DOHH2 (cell line): Measurements from ENCODE around the gene PRKCE.

ENCODE experiments used
- H3F3A ChIP-seq: fragments of 200-600 bp; sonication (generic), shearing (Covaris generic); 2 replicates; pipeline ENCODE4 v1.6.0; 2016; ENCODE audit warnings: antibody characterized with exemption, mild to moderate bottlenecking; ENCODE audit not compliant: control insufficient read depth, insufficient read depth
- H3K27ac ChIP-seq: fragments of 200-600 bp; sonication (generic); 2 replicates; pipeline ENCODE4 v1.5.1; 2014; ENCODE audit warnings: low read depth, mild to moderate bottlenecking, low read length, moderate library complexity
- H3K27me3 ChIP-seq: fragments of 200-600 bp; sonication (generic); 2 replicates; pipeline ENCODE4 v1.6.1; 2014; ENCODE audit warnings: mild to moderate bottlenecking, low read length, mixed read lengths; ENCODE audit not compliant: control insufficient read depth
- H3K36me3 ChIP-seq: fragments of 200-600 bp; sonication (generic); 2 replicates; pipeline ENCODE4 v1.6.1; 2014; ENCODE audit warnings: mild to moderate bottlenecking, low read length, moderate library complexity, mixed read lengths; ENCODE audit not compliant: control insufficient read depth
- H3K4me1 ChIP-seq: fragments of 200-600 bp; sonication (generic); 2 replicates; pipeline ENCODE4 v1.6.1; 2014; ENCODE audit warnings: mild to moderate bottlenecking, low read length, mixed read lengths; ENCODE audit not compliant: control insufficient read depth
- H3K4me2 ChIP-seq: fragments of 200-600 bp; sonication (generic); 2 replicates; pipeline ENCODE4 v1.6.0; 2014; ENCODE audit warnings: mild to moderate bottlenecking, low read length, moderate library complexity
- H3K4me3 ChIP-seq: fragments of 200-600 bp; sonication (generic); 2 replicates; pipeline ENCODE4 v1.5.1; 2014; ENCODE audit warnings: mild to moderate bottlenecking, low read length, mixed read lengths
- H3K79me2 ChIP-seq: fragments of 200-600 bp; sonication (generic); 2 replicates; pipeline ENCODE4 v1.6.1; 2014; ENCODE audit warnings: mild to moderate bottlenecking, low read length, mixed read lengths; ENCODE audit not compliant: control insufficient read depth
- H3K9me2 ChIP-seq: fragments of 200-600 bp; sonication (generic); replicated peaks from 2 replicates; pipeline ENCODE4 v1.6.1; 2014; ENCODE audit warnings: mild to moderate bottlenecking, low read length, mixed read lengths; ENCODE audit not compliant: control insufficient read depth
- H3K9me3 ChIP-seq: fragments of 200-600 bp; sonication (generic); 2 replicates; pipeline ENCODE4 v1.6.1; 2014; ENCODE audit warnings: antibody characterized with exemption, low read length, mixed read lengths; ENCODE audit not compliant: control insufficient read depth, insufficient read depth
- H4K20me1 ChIP-seq: fragments of 200-600 bp; sonication (generic); 2 replicates; pipeline ENCODE4 v1.6.0; 2014; ENCODE audit warnings: low read depth, mild to moderate bottlenecking, antibody characterized with exemption, low read length, moderate library complexity; ENCODE audit not compliant: control insufficient read depth, insufficient read depth
- CTCF ChIP-seq: fragments of 200-600 bp; sonication (generic); IDR thresholded peaks from one replicate; pipeline ENCODE4 v1.5.1; 2014; ENCODE audit warnings: antibody characterized with exemption, mild to moderate bottlenecking, low read depth, low read length; ENCODE audit not compliant: poor library complexity, severe bottlenecking
- EZH2phosphoT487 ChIP-seq: fragments of 200-600 bp; sonication (generic); IDR thresholded peaks from 2 replicates; pipeline ENCODE4 v1.6.1; 2017; ENCODE audit warnings: borderline replicate concordance, mild to moderate bottlenecking, antibody characterized with exemption, low read length, moderate library complexity, mixed read lengths

PRKCE gene

GRCh38 chr2:45881970-45882581 is 230.6 kb downstream of the PRKCE start:
- no peaks in the 10 kb centered on the region for H3K9me3 ChIP-seq
- no peaks in the 10 kb centered on the region for H3K9me2 ChIP-seq
- H3F3A ChIP-seq: no peaks in the 10 kb centered on the region
- peaks cover 23% of the 10 kb centered on the region for H3K4me1 ChIP-seq
- H3K4me3 ChIP-seq: no peak overlapping the region
- H4K20me1 ChIP-seq: no peaks in the 10 kb centered on the region
- no peak overlapping the region for H3K27ac ChIP-seq
- TF ChIP-seq EZH2phosphoT487 (no peak), CTCF (no peak)
- no peaks in the 10 kb centered on the region for H3K36me3 ChIP-seq
- H3K79me2 ChIP-seq: no peaks in the 10 kb centered on the region
- no peaks in the 10 kb centered on the region for H3K27me3 ChIP-seq
- no peak overlapping the region for H3K4me2 ChIP-seq

- H3K4me3 ChIP-seq: no peak overlapping the region
- no peaks in the 10 kb centered on the region for H3K36me3 ChIP-seq
- no peaks in the 10 kb centered on the region for H3F3A ChIP-seq
- H3K27ac ChIP-seq: no peak overlapping the region
- no peaks in the 10 kb centered on the region for H3K9me2 ChIP-seq
- no peaks in the 10 kb centered on the region for H3K9me3 ChIP-seq
- H3K27me3 ChIP-seq: no peaks in the 10 kb centered on the region
- peaks cover 31% of the 10 kb centered on the region for H3K4me1 ChIP-seq
- TF ChIP-seq EZH2phosphoT487 (no peak), CTCF (no peak)
- no peaks in the 10 kb centered on the region for H3K79me2 ChIP-seq
- H3K4me2 ChIP-seq: no peak overlapping the region
- no peaks in the 10 kb centered on the region for H4K20me1 ChIP-seq
Measured at GRCh38 chr2:45882707-45883602, 231.5 kb downstream of the PRKCE start.

DNA sequence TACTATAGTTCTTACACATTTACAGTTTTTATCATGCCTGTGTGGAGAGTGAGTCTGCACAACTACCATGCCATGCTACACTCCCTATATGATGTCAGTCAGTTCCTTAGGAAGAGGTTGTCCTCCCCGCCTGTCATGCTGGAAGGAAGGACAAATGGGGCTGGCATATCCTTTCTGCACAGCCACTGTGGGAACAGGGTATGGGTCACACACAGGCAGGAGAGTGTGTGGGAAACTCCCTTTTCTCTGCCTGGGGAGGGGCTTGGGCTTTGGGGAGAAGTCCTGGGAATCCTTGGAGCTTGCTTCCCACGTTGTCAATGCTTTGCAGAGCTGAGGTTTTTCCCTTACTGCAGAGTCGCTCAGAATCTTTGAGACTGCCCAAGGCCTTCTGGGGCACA is 232.1 kb downstream of the PRKCE start:
- Histone ChIP-seq H3K79me2 (no peaks in the 10 kb centered on the region), H3K36me3 (no peaks in the 10 kb centered on the region), H3F3A (no peaks in the 10 kb centered on the region), H4K20me1 (no peaks in the 10 kb centered on the region), H3K9me3 (no peaks in the 10 kb centered on the region), H3K4me1 (peaks cover 36% of the 10 kb centered on the region), H3K27ac (no peak overlapping the region), H3K9me2 (no peaks in the 10 kb centered on the region), H3K4me2 (no peak overlapping the region), H3K27me3 (no peaks in the 10 kb centered on the region), H3K4me3 (no peak overlapping the region)
- TF ChIP-seq CTCF (no peak), EZH2phosphoT487 (no peak)
